DMS53 treated with DMSO at 0.1 percent for 48 hours (cell line): Measurements from ENCODE around the gene NRDE2.
"Not testable (repeated sequence)": the region's sequence is repeated elsewhere in the genome, so short reads cannot be mapped to it uniquely, and the experiment has no call there.

Source experiments
- DNase-seq: peaks from one replicate; lab custom pipeline; 2025; ENCODE audit not compliant: unreplicated experiment; lab: John Stamatoyannopoulos, UW

Gene NRDE2

DNA sequence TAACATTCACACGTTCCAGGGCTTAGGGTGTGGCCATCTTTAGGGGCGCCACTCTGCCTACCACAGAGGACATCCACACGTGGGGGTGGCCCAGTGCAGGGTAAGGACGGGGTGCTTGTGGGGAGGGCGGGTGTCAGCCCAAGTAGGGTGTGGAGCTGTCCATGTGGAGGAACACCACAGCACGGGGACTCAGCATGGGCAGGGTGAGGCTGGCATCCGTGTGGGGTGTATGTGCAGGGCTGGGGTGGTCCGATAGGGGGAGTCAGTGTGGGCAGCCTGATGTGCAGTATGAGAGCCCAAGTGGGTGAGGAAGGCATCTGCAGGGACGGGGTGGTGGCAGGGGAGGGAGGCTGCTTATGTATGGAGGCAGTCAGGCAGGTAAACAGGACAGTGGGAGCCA, 57.7 kb downstream of the NRDE2 start:
- no peak for DNase-seq

DNA sequence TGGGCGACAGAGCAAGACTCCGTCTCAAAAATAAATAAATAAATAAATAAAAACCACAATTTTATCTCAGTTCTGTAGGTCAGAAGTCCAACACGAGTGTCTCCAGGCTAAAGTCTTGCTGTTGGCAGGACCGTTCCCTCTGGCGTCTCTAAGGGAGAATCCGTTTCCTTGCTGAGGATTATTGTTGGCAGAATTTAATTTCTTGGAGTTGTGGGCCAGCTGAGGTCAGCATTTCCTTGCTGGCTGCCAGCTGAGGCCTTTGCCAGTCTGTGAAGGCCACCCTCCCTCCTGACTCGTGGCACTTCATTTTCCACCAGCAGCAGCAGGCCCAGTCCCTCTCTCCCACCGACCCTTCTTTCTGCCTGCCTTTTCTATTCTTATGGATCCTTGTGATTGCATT, 58.2 kb downstream of the NRDE2 start:
- DNase-seq, result no peak

DNA sequence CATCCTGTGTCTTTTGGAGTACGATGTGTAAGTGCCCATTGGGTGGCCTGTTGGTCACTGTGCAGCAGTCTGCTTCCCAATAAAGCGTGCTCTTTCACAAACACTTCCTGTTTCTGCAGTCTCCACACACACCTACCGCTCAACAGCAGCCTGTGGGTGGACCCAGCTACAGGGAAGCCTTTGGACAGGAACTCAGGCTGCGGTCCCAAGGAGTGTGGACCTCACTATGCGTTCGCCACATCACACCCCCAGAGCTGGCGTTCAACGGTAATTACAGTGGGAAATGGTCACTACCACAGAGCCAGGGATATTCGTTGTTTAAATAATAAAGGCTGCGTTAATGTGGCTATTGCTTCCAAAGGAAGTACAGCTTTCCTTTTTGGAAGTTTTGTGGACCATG, 59.2 kb downstream of the NRDE2 start:
- DNase-seq, result no peak

DNA sequence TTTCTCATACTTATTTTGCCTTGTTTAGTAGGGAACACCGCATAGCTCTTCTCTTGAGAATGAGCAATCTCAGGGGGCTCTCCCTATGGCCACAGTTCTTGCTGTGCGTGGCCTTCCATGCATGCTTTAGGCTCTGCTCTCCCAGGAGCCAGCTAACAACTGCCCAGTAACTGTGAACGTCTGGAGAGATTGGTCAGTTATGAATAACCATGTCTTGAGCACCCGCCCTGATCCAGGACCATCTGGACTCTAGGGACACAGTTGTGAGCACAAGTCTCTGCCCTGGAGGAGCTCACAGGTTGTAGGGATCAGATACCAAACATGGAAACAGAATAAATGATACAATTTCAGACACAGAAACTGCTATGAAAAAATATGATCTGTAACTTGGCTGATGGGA, 63.3 kb downstream of the NRDE2 start:
- no peak for DNase-seq

DNA sequence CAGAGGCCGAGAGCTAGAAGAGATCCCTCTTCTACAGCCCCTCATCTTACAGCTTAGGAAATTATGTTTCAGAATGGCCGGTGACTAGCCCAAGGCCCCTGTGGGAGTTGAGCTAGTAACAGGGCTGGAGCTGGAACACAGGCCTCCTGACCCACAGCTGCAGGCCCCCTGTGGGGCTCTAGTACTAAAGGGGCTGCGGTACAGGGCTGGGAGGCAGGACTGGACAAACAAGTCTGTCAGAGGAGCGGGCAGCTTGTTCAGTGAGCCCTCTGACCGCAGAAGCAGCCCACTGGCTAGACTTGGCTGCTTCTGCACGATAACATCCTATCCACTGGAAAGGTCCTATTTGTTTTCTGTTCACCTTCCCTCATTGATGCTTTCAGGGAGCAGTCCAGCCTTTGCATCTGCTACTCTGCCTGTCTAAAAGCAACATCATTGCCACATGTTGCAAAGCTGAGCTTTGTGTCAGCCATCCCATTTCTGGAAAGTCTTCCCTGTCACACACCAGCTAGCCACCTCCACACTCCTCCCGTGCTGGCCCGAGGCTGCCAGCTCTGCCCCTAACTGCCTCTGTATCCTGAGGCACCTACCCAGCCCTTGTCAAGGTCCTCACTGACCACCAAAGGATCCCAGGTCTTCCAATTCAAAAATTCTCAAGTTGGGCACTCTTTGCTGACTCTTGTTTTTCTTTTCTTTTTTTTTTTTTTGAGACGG, 65.1 kb downstream of the NRDE2 start:
- no peak for DNase-seq

DNA sequence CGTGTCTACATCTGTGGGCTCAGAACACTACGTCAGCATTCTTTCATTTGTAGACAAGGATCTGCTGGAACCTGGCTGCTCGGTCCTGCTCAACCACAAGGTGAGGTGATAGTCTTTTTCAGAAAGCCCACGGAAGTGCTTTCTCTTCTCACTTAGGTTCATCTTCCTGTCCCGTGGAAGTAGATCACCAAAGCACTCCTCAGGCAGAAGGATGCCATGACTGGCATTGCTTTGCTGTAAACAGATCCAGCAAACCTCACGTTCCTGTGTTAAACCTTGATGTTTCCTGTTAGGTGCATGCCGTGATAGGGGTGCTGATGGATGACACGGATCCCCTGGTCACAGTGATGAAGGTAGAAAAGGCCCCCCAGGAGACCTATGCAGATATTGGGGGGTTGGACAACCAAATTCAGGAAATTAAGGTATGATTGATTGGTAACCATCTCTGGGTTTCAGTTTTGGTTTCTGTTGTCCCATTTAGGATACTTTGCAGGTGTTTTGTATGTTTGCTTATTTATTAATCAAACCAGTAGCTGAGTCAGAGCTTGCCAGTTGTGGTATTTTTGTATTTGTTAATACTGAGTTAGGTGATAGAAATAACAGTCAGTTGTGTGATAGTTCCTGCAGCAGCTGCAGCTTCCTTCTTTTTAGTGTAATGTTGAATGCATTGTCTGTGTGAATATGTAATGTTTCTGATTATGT, 67.8 kb downstream of the NRDE2 start:
- DNase-seq, result no peak

DNA sequence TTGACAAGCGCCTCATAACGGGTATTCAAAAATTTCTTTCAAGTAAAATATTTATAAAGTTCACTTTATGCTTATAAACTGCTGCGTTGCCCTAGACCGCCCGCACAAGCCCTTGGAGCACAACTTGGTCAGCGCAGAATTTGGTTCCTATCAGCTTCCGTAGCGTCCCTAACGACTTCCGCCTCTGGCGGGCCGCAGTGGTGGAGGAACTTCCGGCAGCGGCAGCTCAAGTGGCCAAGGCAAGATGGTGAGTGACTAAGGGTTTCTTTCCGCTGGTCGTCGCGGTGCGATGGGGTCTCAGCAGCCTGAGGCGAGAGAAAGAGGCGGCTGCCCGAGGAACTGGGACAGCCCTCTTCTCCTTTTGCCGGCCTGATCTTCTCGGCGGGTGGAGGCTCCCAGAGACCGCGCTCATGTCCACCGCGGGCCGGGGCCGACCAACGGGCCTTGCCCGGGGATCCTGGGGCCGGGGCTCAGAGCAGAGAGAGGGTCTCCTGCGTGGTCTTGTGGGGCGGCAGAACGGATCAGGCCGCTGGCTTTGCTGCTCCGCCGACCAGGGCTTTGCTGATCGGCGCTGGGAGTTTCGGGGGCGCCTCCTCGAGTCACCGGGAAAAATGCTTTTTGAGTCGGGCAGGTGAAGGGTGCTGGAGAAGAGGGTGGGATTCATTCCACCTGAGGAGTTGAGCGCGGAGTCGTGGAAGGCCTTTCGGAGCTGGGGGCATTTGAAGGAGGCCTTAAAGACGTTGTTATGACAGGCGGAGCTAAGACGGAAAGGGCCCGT, 75.2 kb downstream of the NRDE2 start, which contains the start of gene PSMC1:
Gene PSMC1 (plus strand): TSS at position 200 of the 778 bp plus-strand sequence. CDS start 45 bp downstream, at position 245.
- peak; percentile 86 for DNase-seq

DNA sequence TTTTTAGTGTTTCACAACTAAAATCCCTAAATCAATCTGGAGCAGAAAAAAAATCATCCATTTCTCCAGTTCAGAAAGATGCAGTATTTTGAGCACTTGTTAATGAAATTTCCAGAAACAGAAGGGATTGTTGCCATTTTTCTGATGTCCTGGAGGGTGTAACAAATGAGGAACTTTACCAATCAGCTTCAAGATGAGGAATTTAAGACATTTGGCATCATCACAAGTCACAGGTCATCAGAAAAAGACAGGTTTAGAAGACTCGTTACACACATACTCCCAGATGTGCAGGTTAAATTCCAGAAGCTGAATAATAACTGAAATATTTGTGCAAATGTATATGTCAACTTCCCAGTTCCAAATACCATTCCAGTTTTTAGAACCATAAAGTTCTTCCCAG, 75.9 kb downstream of the NRDE2 start:
- DNase-seq, result no peak

DNA sequence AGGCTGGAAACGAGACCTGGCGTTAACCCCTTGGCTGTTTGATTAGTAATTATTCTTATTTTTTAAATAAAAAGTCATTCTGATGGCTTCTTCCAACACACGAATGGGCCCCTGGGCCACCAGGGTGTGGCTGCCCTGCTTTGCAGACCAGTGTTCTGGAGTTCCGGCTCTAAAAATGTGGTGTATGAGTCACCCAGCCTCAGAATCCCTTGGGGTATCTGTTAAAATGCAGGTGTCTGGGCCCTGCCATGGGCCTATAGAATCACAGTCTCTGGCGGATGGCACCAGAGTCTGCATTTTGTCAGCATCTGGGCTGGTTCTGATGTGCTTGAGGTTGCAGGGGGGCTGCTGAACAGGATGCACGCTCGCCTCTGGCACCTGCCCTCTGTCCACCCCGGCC, 77.9 kb downstream of the NRDE2 start:
- no peak for DNase-seq

DNA sequence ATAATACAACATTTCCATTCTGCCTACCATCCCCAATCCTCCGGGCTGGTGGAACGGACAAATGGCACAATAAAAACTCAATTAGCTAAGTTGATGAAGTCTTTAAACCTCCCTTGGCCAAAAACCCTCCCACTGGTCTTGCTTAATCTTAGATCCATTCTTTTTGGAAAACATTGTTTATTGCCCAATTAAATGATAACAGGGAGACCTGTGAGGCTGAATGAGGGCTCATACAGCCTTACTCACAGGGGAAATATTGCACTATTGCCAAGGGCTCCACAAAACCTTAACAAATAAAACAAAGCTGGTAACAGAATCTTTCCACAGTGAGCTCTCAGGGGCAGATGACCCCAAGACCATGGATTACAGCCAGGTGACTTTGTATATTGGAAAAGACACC, 83.1 kb downstream of the NRDE2 start:
- DNase-seq, result no peak

DNA sequence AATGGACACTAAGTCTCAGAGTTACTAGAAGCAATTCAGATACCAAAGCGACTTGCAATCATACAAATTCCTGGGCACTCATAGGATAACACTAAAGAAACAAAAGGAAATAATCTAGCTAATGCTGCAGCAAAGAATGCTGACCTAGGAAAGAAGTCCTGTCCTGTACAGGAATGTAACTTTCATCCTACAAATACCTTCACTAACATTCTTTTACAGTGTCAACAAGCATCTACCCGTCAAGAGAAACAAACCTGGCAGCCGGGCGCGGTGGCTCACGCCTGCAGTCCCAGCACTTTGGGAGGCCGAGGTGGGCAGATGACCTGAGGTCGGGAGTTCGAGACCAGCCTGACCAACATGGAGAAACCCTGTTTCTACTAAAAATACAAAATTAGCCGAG, 84.3 kb downstream of the NRDE2 start:
- not testable (repeated sequence) for DNase-seq

DNA sequence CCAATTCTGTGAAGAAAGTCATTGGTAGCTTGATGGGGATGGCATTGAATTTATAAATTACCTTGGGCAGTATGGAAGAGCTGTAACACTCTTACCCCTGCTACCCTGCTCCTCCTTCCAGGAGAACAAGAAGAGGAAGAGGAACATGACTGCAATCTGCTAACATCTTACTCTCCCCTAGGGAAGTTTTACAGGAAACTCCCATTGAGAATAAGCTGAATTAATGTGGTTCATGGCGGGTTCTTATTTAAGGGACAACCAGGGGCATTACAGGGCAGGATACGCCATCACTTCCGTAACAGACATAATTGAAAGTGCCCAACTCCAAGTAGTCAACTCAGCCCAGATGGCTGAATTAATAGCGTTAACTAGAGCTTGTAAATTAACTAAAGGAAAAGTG, 84.8 kb downstream of the NRDE2 start:
- no peak for DNase-seq

DNA sequence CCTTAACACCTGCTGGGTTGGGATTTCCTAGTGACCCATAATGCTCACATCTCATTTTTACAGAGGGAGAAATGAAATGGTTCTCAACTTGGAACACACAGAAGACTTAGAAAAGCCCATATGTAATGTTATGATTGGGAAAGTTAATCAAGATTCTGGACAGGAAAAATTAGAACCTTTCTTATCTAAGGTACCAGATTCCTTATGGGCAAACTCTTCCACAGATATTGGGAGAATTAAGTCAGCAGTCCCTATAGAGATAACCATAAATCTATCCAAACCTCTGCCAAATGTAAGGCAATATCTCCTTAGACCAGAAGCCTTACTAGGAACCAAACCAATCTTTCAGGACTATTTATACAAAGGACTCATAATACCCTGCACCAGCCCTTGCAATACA, 89.3 kb downstream of the NRDE2 start:
- no peak for DNase-seq

DNA sequence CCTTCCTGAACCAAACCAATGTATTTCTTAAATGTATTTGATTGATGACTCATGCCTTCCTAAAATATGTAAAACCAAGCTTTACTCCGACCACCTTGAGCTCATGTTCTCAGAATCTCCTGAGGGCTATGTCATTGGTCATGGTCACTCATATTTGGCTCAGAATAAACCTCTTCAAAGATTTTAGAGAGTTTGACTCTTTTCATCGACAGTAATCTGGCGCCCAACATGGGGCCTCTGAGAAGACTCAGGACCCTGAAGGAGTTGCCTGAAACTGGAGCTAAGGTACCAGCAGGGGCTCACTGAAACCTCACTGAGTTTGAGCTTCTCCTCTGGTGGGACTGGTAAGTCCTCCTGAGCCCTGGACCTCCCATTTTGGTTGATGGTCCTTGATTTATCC, 92.6 kb downstream of the NRDE2 start:
- no peak for DNase-seq

DNA sequence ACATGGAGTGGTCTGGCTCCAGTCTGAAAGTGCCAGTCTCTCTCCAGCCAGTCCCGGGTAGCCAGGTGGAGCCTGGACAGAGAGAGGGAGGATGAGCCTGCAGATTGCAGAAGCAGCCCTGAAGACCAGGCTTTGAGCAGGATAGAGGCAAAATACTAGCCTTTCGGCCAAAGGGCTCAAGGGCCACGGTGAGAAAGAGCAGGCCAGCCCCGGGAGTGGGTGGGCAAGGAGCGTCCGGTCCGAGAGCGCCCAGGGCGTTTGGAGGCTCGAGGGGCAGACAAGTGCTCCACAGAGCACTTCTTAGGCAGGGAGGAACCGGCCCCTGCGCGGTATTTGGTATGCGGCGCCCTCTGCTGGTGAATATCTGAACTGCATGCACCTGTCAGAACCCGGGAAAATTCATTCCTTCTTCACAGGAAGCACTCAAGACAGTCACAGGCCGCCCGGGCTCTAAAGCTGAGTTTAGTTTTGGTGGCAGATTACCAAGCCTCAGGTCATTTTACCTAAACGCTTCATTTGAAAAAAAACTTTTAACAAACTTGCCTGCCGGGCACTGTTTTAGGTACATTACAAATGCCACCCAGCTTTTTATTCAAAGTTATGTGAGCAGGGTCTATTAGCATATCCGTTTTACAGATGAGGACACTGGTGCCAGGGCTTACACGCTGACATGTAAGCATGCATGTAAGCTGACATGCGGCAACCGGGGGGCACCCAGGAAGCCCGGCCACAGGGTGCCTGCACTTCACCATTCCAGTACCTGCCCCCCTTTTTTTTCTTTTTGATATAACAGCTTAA, 96.4 kb downstream of the NRDE2 start:
- peak; percentile 45 for DNase-seq

DNA sequence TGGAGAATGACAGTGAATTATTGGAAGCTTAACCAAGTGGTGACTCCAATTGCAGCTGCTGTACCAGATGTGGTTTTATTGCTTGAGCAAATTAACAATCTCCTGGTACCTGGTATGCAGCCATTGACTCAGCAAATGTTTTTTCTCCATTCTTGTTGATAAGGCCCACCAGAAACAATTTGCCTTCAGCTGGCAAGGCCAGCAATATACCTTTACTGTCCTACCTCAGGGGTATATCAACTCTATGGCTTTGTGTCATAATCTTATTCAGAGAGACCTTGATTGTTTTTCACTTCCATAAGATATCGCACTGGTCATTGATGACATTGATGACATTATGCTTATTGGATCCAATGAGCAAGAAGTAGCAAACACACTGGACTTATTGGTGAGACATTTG, 101.8 kb downstream of the NRDE2 start:
- not testable (repeated sequence) for DNase-seq

DNA sequence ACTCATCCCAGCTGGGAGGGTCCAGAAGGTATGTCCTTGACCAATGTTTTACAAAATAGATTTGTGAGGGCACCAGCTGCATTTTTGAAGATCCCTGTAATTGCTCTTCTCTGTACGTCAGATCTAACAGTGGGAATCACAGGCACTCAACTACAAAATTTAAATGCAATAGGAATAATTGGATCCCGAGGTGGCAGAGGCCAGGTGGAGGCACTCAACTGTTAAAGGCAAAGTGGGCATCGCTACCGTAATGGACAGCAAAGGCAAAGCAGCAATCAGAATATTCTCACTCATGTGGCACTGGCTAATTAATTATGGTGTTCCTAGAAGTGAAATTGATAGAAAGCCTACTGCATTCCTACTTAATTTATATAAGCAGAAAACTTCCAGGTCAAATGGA, 103.3 kb downstream of the NRDE2 start:
- DNase-seq, result no peak
